Type B pancreatic cell (in vitro differentiated cells): ENCODE results near the gene SMYD3. TPM values are rescaled to one million over a fixed set of nuclear protein-coding genes. Genes with fewer than 3 reads are reported as not detected.

Experiments
- DNase-seq: peaks from one replicate; pipeline ENCODE4 v3.0.0; 2021; ENCODE audit warnings: mixed read lengths; ENCODE audit not compliant: unreplicated experiment; ENCODE audit errors: extremely low spot score
- H3K27ac Mint-ChIP-seq: 2 replicates; pipeline ENCODE4 v1.8.0; 2021; ENCODE audit warnings: mild to moderate bottlenecking, mixed read lengths
- H3K27me3 Mint-ChIP-seq: 2 replicates; pipeline ENCODE4 v1.8.0; 2021; ENCODE audit warnings: mixed read lengths
- H3K36me3 Mint-ChIP-seq: 2 replicates; pipeline ENCODE4 v1.8.0; 2021; ENCODE audit warnings: mixed read lengths
- H3K4me1 Mint-ChIP-seq: one replicate; pipeline ENCODE4 v1.8.0; 2021; ENCODE audit warnings: mixed read lengths; ENCODE audit not compliant: unreplicated experiment
- H3K4me3 Mint-ChIP-seq: 2 replicates; pipeline ENCODE4 v1.8.0; 2021; ENCODE audit warnings: mild to moderate bottlenecking, mixed read lengths
- H3K9me3 Mint-ChIP-seq: 2 replicates; pipeline ENCODE4 v1.8.0; 2021; ENCODE audit warnings: mixed read lengths
- CTCF ChIP-seq: fragments of 200-600 bp; sonication (generic); conservative IDR thresholded peaks from 2 replicates; pipeline ENCODE4 v1.5.0; 2021; ENCODE audit warnings: antibody characterized with exemption, mild to moderate bottlenecking
- total RNA-seq: library from RNA; stranded (reverse); gene quantifications from 2 replicates; pipeline ENCODE4 v1.2.1, GENCODE V29; 2021; ENCODE audit warnings: low replicate concordance

The SMYD3 gene
- total RNA-seq, 1 donor from 2014 or later, result 19.4 TPM

GRCh38 chr1:246306415-246307037 is 200.6 kb downstream of the SMYD3 start:
- H3K4me1 Mint-ChIP-seq, result peaks cover 14% of the 10 kb centered on the region
- H3K27me3 Mint-ChIP-seq, result no peaks in the 10 kb centered on the region
- TF ChIP-seq CTCF, result no peak
- no peaks in the 10 kb centered on the region for H3K36me3 Mint-ChIP-seq
- DNase-seq, result no peak
- no peaks in the 10 kb centered on the region for H3K9me3 Mint-ChIP-seq
- H3K4me3 Mint-ChIP-seq, result no peak overlapping the region
- H3K27ac Mint-ChIP-seq, result no peak overlapping the region

- H3K4me1 Mint-ChIP-seq, result peaks cover 14% of the 10 kb centered on the region
- no peaks in the 10 kb centered on the region for H3K36me3 Mint-ChIP-seq
- H3K27me3 Mint-ChIP-seq, result no peaks in the 10 kb centered on the region
- H3K4me3 Mint-ChIP-seq, result no peak overlapping the region
- H3K9me3 Mint-ChIP-seq, result no peaks in the 10 kb centered on the region
- DNase-seq, result no peak
- no peak overlapping the region for H3K27ac Mint-ChIP-seq
- no peak for TF ChIP-seq CTCF
Measured at GRCh38 chr1:246304484-246305259, 202.4 kb downstream of the SMYD3 start.

- no peak for TF ChIP-seq CTCF
- Mint-ChIP-seq H3K36me3 (no peaks in the 10 kb centered on the region), H3K4me3 (no peak overlapping the region), H3K27ac (no peak overlapping the region), H3K4me1 (peaks cover 8% of the 10 kb centered on the region), H3K27me3 (no peaks in the 10 kb centered on the region), H3K9me3 (no peaks in the 10 kb centered on the region)
- no peak for DNase-seq
Measured at GRCh38 chr1:246302711-246303317, 204.3 kb downstream of the SMYD3 start.

GRCh38 chr1:246302251-246302625 is 204.8 kb downstream of the SMYD3 start:
- no peak overlapping the region for H3K4me3 Mint-ChIP-seq
- DNase-seq, result no peak
- no peaks in the 10 kb centered on the region for H3K36me3 Mint-ChIP-seq
- no peak for TF ChIP-seq CTCF
- H3K9me3 Mint-ChIP-seq, result no peaks in the 10 kb centered on the region
- no peak overlapping the region for H3K27ac Mint-ChIP-seq
- no peaks in the 10 kb centered on the region for H3K27me3 Mint-ChIP-seq
- H3K4me1 Mint-ChIP-seq, result peaks cover 8% of the 10 kb centered on the region

GRCh38 chr1:246301553-246302250 is 205.4 kb downstream of the SMYD3 start:
- H3K27ac Mint-ChIP-seq, result no peak overlapping the region
- no peak for TF ChIP-seq CTCF
- no peaks in the 10 kb centered on the region for H3K27me3 Mint-ChIP-seq
- DNase-seq, result no peak
- peaks cover 8% of the 10 kb centered on the region for H3K4me1 Mint-ChIP-seq
- no peak overlapping the region for H3K4me3 Mint-ChIP-seq
- H3K9me3 Mint-ChIP-seq, result no peaks in the 10 kb centered on the region
- no peaks in the 10 kb centered on the region for H3K36me3 Mint-ChIP-seq
